ENCODE data around the gene MED19. TPM values are rescaled to one million over a fixed set of nuclear protein-coding genes. Genes with fewer than 3 reads are reported as not detected.
A peak's percentile ranks its signal among the peaks of the same experiment; 100 is the strongest.

The MED19 gene
- total RNA-seq (1 to 10 TPM; 2.5 to 6.3 (median 5.6) TPM), polyA plus RNA-seq (10 to 100 TPM in 1 of 2 donors, 1 to 10 TPM in 1; 5.1 to 11.5 TPM)

DNA sequence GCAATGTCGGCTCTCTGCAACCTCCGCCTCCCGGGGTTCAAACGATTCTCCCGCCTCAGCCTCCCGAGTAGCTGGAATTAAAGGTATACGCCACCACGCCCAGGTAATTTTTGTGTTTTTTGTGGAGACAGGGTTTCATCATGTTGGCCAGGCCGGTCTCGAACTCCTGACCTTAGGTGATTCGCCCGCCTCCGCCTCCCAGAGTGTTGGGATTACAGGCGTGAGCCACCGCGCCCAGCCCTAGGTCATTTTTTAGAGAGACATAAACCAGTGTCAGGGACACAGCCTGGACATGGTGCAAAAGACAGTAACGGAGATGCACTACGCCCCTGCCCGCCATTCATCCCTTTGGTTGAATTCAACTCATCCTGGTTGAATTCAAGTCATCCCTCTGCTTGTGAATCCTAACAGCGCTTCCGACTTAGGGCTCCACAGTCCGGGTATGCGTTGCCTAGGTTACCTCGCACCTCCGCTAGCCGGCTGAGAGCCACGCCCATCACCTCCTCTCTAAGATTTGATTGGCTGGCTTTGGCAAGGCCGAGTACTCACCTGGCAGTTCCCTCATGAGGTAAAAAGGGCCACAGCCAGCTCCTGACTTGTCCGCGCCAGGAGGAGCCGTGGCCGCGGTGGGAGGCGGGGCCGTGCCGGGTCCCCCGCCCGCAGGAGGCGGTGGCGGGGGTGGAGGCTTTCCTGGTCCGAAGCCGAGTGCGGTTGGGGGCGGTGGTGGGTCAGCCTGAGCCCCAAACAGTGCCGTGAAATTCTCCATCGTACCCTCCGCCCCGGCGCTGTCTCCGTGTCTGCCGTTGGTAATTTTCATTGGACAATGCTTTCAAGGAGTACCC lies at the start of gene MED19:
Gene MED19, minus strand, starts transcription at position 802 of the 842 bp plus-strand sequence. Its CDS starts 36 bp downstream, at position 766.
- Histone ChIP-seq H3K4me3 (peak within 1 kb of the TSS; percentile 73 to 94 (median 89)), H3K27me3 (no peaks in the 10 kb centered on the region), H3K36me3 (no peaks in the 10 kb centered on the region), H3K27ac (peak within 1 kb of the TSS; percentile 86 to 90 (median 88)), H3K9me3 (no peaks in the 10 kb centered on the region), H3K4me1 (peaks cover 0 to 25% (median 16%) of the 10 kb centered on the region in 3 donors)
- intact Hi-C loops (cut with DNase I), result no loop called here
- ATAC-seq (peak; percentile 81 to 88 (median 84)), DNase-seq (peak; percentile 82 to 93 (median 92)), FAIRE-seq (no peak)
- WGBS, 2 donors, result 2 to 3% methylated on average over 39 to 51 of the region's 51 CpGs
- TF ChIP-seq, protein P1, sequence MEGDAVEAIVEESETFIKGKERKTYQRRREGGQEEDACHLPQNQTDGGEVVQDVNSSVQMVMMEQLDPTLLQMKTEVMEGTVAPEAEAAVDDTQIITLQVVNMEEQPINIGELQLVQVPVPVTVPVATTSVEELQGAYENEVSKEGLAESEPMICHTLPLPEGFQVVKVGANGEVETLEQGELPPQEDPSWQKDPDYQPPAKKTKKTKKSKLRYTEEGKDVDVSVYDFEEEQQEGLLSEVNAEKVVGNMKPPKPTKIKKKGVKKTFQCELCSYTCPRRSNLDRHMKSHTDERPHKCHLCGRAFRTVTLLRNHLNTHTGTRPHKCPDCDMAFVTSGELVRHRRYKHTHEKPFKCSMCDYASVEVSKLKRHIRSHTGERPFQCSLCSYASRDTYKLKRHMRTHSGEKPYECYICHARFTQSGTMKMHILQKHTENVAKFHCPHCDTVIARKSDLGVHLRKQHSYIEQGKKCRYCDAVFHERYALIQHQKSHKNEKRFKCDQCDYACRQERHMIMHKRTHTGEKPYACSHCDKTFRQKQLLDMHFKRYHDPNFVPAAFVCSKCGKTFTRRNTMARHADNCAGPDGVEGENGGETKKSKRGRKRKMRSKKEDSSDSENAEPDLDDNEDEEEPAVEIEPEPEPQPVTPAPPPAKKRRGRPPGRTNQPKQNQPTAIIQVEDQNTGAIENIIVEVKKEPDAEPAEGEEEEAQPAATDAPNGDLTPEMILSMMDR (IDR thresholded peaks at IDR 0.05), result no peak

DNA sequence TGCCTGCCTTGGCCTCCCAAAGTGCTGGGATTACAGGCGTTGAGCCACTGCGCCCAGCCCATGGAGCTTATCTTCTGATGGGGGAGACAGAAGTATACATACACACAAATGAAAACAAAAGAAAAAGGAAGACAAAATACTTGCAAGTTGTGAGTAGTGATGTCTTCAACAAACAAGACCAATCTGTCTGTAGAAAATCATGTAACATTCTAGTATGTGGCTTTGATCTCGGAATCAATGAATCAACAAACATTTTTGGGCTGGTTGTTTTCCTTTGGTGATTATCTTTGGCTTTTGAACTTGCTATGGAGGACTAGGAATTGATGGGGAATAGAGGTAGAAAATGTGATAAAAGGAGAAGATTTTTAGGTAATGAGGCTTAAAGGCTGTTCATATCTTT lies 46.2 kb upstream of the MED19 start:
- ATAC-seq (no peak), DNase-seq (no peak), FAIRE-seq (no peak)
- TF ChIP-seq, protein P1 (IDR thresholded peaks at IDR 0.05), result no peak
- Histone ChIP-seq H3K4me3 (no peak overlapping the region), H3K9me3 (no peaks in the 10 kb centered on the region), H3K27me3 (no peaks in the 10 kb centered on the region), H3K27ac (no peak overlapping the region), H3K4me1 (peaks cover 0 to 5% (median 0%) of the 10 kb centered on the region in 3 donors), H3K36me3 (no peaks in the 10 kb centered on the region)
- intact Hi-C loops (cut with DNase I), result no loop called here
- WGBS, 2 donors, result 67 to 73% methylated on average over 3 of the region's 3 CpGs

GRCh38 chr11:57752954-57753353 lies 40.9 kb upstream of the MED19 start:
- H3K4me3 ChIP-seq, result no peak overlapping the region
- TF ChIP-seq, protein P1 (IDR thresholded peaks at IDR 0.05), result no peak
- ATAC-seq (no peak), FAIRE-seq (no peak), DNase-seq (peak in 1 of 6 donors; percentile 63)
- intact Hi-C loops (cut with DNase I), result loop anchor here in 1 of 3 donors (5.0 kb wide), 1 partner anchor 49 kb away; no protein-coding TSS in a partner anchor
- H3K9me3 ChIP-seq, result no peaks in the 10 kb centered on the region
- WGBS, 2 donors, result 94 to 97% methylated on average over 30 of the region's 30 CpGs
- no peak overlapping the region for H3K27ac ChIP-seq
- H3K4me1 ChIP-seq, result peaks cover 0 to 8% (median 5%) of the 10 kb centered on the region in 3 donors
- no peaks in the 10 kb centered on the region for H3K27me3 ChIP-seq
- no peaks in the 10 kb centered on the region for H3K36me3 ChIP-seq

- TF ChIP-seq, protein P1 (IDR thresholded peaks at IDR 0.05), result peak in 3 of 4 donors; percentile 33 to 36 (median 35)
- H3K9me3 ChIP-seq, result no peaks in the 10 kb centered on the region
- intact Hi-C loops (cut with DNase I), result loop anchor here in 1 of 3 donors (5.0 kb wide), 1 partner anchor 51 kb away; no protein-coding TSS in a partner anchor
- peak; percentile 91 to 100 (median 97) for ATAC-seq
- DNase-seq, result peak in 4 of 6 donors; percentile 40 to 62 (median 54)
- no peak within 1 kb of the TSS for H3K27ac ChIP-seq
- WGBS, 2 donors, result 29 to 31% methylated on average over 10 of the region's 10 CpGs
- H3K36me3 ChIP-seq, result no peaks in the 10 kb centered on the region
- peaks cover 0 to 5% (median 4%) of the 10 kb centered on the region in 3 donors for H3K4me1 ChIP-seq
- no peak for FAIRE-seq
- H3K4me3 ChIP-seq, result no peak within 1 kb of the TSS
- no peaks in the 10 kb centered on the region for H3K27me3 ChIP-seq
These were observed 39.8 kb upstream of the MED19 start, which contains the start of gene BTBD18 for GRCh38 chr11:57751676-57752253. Gene BTBD18 (minus strand): TSS chr11:57751819. CDS start chr11:57751188, 631 bp downstream.
